NOMO-1 treated with DMSO at 0.1 percent for 48 hours (cell line): Measurements from ENCODE around the gene DGKB.

Source experiments
- DNase-seq: peaks from one replicate; lab custom pipeline; 2025; ENCODE audit not compliant: unreplicated experiment; lab: John Stamatoyannopoulos, UW

DGKB gene

DNA sequence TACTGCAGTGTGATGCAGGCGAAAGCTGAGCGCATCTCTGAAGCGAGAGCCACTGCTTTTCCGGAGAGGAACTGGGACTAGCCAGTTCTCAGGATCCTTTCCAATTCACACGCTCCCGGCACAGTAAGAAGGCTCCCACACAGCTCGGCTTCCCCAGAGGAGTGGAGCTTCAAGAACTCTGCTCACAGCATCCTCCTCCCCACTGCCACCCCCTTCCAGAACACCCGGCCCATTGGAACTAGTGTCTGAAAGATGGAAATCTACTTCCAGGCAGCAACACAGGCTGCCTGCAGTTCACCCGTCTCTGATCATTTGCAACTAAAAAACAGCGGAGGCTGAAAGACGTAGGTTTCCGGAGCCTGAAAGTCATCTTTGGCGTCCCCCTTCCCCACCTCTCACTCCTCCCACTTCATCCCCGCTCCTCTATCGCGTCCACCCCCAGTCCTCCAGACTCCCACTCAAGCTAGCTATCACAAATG lies at the start of gene DGKB:
DGKB (minus strand) TSS at position 163 of the 479 bp plus-strand sequence.
- DNase-seq, result no peak

- DNase-seq, result no peak
Observed at GRCh38 chr7:14950013-14950412, 47.5 kb upstream of the DGKB start.

- DNase-seq, result no peak
Observed at GRCh38 chr7:14938181-14938580, 35.6 kb upstream of the DGKB start.

DNA sequence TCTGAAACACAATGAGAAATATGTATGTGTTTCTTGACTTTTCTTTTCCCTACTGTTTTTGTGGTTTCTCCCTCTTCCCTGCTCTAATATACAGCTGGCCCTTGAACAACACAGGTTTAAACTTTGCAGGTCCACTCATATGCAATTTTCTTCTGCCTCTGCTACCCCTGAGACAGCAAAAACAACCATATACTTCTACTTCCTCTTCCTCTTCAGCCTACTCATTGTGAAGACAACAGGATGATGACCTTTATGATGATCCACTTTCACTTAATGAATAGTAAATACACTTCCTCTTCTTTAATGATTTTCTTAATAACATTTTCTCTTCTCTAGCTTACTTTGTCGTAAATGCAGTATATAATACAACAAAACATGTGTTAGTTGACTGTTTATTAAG lies 35.0 kb upstream of the DGKB start:
- DNase-seq, result peak; percentile 3

GRCh38 chr7:14936554-14936953 lies 34.0 kb upstream of the DGKB start:
- DNase-seq, result no peak

- no peak for DNase-seq
Observed at GRCh38 chr7:14934839-14935238, 32.3 kb upstream of the DGKB start.

DNA sequence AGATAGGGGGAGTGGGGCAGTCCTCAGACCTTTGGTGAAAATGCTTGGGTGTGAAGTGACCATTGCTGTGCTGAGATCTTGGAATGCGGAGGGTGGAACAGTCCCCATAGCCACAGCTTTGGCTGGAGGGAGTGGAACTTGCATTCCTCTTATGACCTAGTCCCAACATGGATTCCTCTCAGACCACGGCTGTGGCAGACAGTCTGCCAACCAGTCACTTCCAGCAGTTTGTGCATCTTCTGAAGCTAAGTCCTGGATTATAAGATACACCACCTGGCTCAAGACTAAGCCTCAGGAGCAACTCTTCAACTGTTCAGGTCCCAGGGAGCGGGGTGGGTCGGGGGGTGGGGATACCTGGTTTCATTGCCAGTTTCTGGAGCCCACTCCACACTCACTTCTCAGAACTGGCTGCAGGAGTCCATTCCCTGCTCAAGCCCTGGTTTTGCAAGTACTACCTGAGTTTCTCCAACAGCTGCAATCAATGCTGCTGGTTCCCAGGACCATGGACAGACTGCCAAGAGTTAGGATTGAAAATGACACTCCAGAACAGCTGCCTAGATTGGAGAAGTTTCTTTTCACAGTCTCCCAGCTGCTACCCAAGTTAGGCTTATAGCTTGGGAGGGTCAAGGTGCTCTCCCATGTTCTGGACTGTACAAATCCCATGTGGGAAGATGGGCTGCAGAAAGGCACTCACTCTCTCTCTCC lies 29.1 kb upstream of the DGKB start:
- no peak for DNase-seq

- DNase-seq, result no peak
Observed at GRCh38 chr7:14924398-14924797, 21.8 kb upstream of the DGKB start.

DNA sequence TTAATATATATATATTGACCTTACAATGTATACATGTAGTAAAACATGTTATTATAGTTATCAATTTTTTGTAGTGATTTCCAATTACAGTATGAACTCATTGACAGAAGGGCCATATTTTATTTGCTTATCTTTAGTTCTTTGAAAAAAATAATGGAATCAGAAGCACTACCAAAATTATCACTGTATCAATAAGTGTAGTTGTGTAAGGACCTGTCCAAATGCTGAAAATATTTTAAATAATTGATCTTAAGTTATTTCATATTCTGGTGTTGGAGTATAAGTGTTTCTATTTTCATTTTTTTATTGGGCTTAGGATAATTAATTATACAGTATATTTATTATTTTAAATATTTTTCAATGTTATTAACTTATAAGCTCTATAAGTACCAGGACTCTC lies 8.5 kb upstream of the DGKB start:
- no peak for DNase-seq

DNA sequence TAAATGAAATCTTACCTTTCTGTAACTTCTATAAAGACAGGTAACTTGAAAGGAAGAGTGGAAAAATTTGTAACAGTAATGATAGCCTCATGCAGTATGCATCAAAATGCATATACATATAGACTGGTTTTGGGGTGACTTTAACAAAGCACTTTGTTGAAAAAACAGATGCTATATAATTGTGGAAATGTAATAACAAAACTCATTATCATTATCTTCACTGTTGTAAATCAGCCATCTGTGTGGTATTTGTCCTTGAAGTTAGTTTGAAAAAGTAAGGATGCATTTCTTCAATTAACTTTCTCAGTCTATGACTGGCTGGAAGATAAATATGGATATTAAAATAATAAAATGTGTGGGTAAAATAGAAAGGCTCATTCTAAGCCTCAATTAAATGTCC lies 6.1 kb upstream of the DGKB start:
- DNase-seq, result no peak

- DNase-seq, result no peak
Observed at GRCh38 chr7:14905764-14906163, 3.2 kb upstream of the DGKB start.

DNA sequence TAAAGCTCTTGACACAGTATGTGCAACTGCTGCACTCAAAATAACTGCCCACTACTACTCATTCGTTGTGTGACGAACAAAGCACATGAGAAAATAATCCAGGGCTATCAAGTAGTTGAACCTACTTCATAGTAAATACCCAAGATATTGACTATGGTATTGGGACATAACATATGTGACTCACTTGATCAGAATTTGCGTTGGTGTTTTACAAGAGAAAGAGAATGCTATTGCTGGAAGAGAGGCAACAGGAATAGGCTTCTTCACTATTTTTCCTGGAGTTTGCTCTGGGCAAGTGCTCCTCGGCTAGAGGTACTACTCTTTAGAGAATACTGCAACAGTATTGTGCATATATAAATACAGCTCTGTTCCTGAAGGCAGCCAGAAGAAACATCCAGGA lies 2.5 kb downstream of the DGKB start:
- DNase-seq, result no peak

DNA sequence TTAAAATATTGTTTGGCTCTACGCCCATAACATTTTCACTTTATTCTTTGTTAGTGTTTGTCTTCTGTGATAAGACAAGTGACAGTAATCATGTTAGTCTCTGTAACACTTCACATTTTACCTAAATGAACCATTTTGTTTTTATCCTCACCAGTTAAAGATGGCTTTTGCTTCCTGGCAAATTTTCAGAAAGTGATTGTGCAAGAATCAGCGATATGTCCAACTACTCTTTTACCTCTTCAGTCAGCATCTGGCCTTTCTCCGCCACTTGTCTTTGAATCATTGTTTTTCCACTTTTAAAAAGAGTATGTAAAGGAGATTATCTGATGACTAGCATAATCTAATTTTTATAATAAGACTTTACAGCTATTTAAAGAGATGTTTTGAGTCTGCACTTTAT lies 3.5 kb downstream of the DGKB start:
- no peak for DNase-seq

DNA sequence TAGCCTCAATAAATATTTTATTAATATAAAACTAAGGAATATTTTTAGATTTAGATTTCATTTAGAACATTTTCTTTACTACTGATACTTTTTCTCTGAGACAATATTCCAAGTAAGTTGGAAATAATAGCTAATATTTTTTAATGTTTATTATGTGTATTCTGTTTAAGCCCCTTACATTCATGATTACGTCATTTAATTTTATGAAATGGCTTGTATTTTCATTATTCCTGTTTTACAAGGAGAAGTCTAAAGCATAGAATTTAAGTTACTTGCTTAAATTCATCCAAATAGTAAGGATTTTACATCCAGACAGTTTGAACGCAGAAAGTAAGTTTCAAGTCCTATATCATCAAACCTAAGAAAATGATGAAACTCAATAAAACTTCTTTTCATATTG lies 6.1 kb downstream of the DGKB start:
- no peak for DNase-seq

DNA sequence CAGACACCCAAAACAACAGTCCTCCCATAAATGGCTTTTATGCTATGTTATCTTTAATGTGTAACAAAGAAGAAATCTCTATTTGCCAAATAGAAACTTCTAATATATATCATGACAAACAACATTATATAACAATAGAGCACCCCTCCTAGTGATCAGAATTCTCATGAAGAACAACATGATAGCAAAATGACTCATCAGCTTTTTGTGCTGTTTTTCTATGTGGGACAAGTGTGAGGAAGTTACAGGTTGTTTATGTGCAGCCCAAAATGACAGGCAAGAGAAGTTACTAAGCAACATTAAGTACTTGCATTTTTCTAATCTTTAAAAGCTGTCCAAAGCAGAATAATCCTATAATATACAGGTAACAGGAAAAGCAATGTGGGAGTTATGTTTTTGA lies 7.7 kb downstream of the DGKB start:
- no peak for DNase-seq

- DNase-seq, result no peak
Observed at GRCh38 chr7:14892961-14893360, 9.6 kb downstream of the DGKB start.

DNA sequence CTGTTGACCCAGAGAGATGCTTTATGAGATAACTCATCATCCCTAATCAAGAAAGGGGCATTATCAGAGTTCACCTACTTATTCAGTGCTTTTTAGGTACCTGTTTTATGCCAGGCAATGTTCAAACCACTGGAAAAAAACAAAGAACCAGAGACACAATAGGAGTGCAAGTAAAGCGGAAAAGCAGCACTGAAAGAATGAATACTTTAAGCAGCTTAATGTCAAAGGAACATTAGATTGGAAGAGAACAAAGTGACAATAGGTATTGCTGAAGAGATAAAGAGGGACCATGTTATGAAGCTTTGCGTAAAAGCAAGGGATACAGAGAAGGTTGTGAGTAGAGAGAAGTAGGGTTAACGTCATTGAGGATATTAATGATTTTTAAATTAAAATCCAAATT lies 11.3 kb downstream of the DGKB start:
- no peak for DNase-seq

- DNase-seq, result no peak
Observed at GRCh38 chr7:14888962-14889361, 13.6 kb downstream of the DGKB start.

- DNase-seq, result no peak
Observed at GRCh38 chr7:14886533-14886932, 16.0 kb downstream of the DGKB start.

GRCh38 chr7:14875941-14876587 lies 26.5 kb downstream of the DGKB start:
- DNase-seq, result no peak

- no peak for DNase-seq
Observed at GRCh38 chr7:14871880-14872279, 30.7 kb downstream of the DGKB start.

DNA sequence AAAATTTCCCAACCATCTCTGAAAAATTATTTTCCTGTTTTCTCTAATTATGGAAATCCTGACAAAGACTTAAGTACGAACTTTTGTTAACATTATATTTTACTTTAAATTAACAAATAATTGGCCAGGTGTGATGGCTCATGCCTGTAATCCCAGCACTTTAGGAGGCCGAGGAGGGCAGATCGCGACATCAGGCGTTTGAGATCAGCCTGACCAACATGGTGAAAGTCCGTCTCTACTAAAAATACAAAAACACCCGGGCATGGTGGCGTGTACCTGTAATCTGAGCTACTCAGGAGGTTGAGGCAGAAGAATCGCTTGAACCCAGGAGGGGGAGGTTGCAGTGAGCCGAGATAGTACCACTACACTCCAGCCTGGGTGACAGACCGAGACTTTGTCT lies 32.2 kb downstream of the DGKB start:
- no peak for DNase-seq

GRCh38 chr7:14868937-14869336 lies 33.6 kb downstream of the DGKB start:
- DNase-seq, result no peak
